K562 (cell line): Measurements from ENCODE around the gene CARM1. TPM values are rescaled to one million over a fixed set of nuclear protein-coding genes. Genes with fewer than 3 reads are reported as not detected.

Experiments
- ATAC-seq: fragments of 200-7000 bp; cut with Tn5 transposase; 3 replicates; pipeline ENCODE4 v1.9.1; 2020; ENCODE audit warnings: moderate library complexity
- BruUV-seq: library from RNA; stranded (reverse); fragments of 400-500 nt; replicated peaks from 2 replicates; lab custom pipeline; 2021; lab: Mats Ljungman, UMichigan
- CTCF ChIA-PET: fragments of 300-600 bp; formaldehyde crosslinking; extraction: SDS; loops from one replicate; lab custom pipeline; 2021; ENCODE audit warnings: low intra/inter-chr PET ratio; lab: Yijun Ruan, JAX
- POLR2A ChIA-PET: fragments of 300-600, 350-650 bp; sonication (Branson Sonifier 250); formaldehyde crosslinking; extraction: SDS; loops from one replicate; lab custom pipeline; 2021; ENCODE audit warnings: antibody characterized with exemption, inconsistent platforms; lab: Yijun Ruan, JAX
- DNase-seq, 4 experiments: peaks; one replicate each; pipeline versions ENCODE4 v3.0.0 to v3.0.0-alpha.2; 2011 to 2018; ENCODE audit warnings: low spot score in 3 of 4, mixed read lengths in 3 of 4; ENCODE audit errors: extremely low read depth in 1 of 4
- FAIRE-seq: peaks from 2 replicates; lab custom pipeline; 2011; peaks lifted over from hg19 to GRCh38; lab: Jason Lieb, UNC
- H2AFZ ChIP-seq: 2 replicates; pipeline ENCODE4 v1.6.0; 2011; ENCODE audit warnings: low read depth, low read length, control low read depth, inconsistent platforms
- H3K27ac ChIP-seq: fragments of 200-600 bp; 3 replicates; pipeline ENCODE4 v1.8.0; 2011; ENCODE audit warnings: low read depth, mild to moderate bottlenecking, control low read depth, inconsistent platforms, low read length, moderate library complexity, mixed read lengths; ENCODE audit errors: extremely low read depth
- H3K27me3 ChIP-seq, 2 experiments: fragments of 300-600 bp in 1 of 2; 2 replicates in 1 of 2; 3 replicates in 1 of 2; pipeline versions ENCODE4 v1.6.0 to v1.8.0; 2011; ENCODE audit warnings: inconsistent platforms in 2 of 2, low read length in 2 of 2, mild to moderate bottlenecking in 1 of 2, mixed read lengths in 1 of 2, moderate library complexity in 1 of 2; ENCODE audit not compliant: control insufficient read depth in 2 of 2, insufficient read depth in 2 of 2
- H3K36me3 ChIP-seq: fragments of 300-600 bp; 3 replicates; pipeline ENCODE4 v1.8.0; 2011; ENCODE audit warnings: mild to moderate bottlenecking, low read length, inconsistent platforms; ENCODE audit not compliant: control insufficient read depth, insufficient read depth
- H3K4me1 ChIP-seq, 2 experiments: fragments of 200-600 bp in 1 of 2; replicated peaks in 1 of 2; 2 replicates in 1 of 2; 3 replicates in 1 of 2; pipeline versions ENCODE4 v1.5.1 to v1.8.0; 2011; ENCODE audit warnings: inconsistent platforms in 2 of 2, low read length in 2 of 2, mild to moderate bottlenecking in 1 of 2, mixed read lengths in 1 of 2, moderate library complexity in 1 of 2; ENCODE audit not compliant: control insufficient read depth in 2 of 2, insufficient read depth in 2 of 2
- H3K4me2 ChIP-seq: 2 replicates; pipeline ENCODE4 v1.6.1; 2011; ENCODE audit warnings: low read length, control low read depth, inconsistent platforms, mixed read lengths; ENCODE audit not compliant: insufficient read depth
- H3K4me3 ChIP-seq: fragments of 200-600 bp; sonication (generic), shearing (Covaris generic); 2 replicates; pipeline ENCODE4 v1.5.1; 2016; ENCODE audit warnings: control low read depth, inconsistent platforms
- H3K79me2 ChIP-seq: fragments of 200-600 bp; 3 replicates; pipeline ENCODE4 v1.8.0; 2011; ENCODE audit warnings: low read length, inconsistent platforms; ENCODE audit not compliant: control insufficient read depth, insufficient read depth
- H3K9ac ChIP-seq, 2 experiments: 2 replicates each; pipeline versions ENCODE4 v1.6.0 to v1.6.1; 2011; ENCODE audit warnings: low read depth in 2 of 2, low read length in 2 of 2, control low read depth in 1 of 2, inconsistent platforms in 1 of 2, mild to moderate bottlenecking in 1 of 2, mixed read lengths in 1 of 2; ENCODE audit not compliant: insufficient read depth in 1 of 2
- H3K9me1 ChIP-seq: one replicate; pipeline ENCODE4 v1.6.0; 2011; ENCODE audit warnings: inconsistent platforms, mild to moderate bottlenecking, low read length, moderate library complexity; ENCODE audit not compliant: control insufficient read depth, insufficient read depth
- H3K9me3 ChIP-seq: replicated peaks from 2 replicates; pipeline ENCODE4 v1.5.1; 2011; ENCODE audit warnings: low read depth, low read length, inconsistent platforms; ENCODE audit not compliant: control insufficient read depth, insufficient read depth
- H4K20me1 ChIP-seq: replicated peaks from 2 replicates; pipeline ENCODE4 v1.6.1; 2011; ENCODE audit warnings: low read length, inconsistent platforms, mixed read lengths; ENCODE audit not compliant: control insufficient read depth, insufficient read depth
- CREM ChIP-seq: IDR thresholded peaks from 2 replicates; pipeline ENCODE4 v1.6.1; 2014; ENCODE audit warnings: antibody characterized with exemption, low read depth
- ETV5 ChIP-seq: sonication (generic); formaldehyde crosslinking; IDR thresholded peaks from 2 replicates; pipeline ENCODE4 v1.4.0; 2020; ENCODE audit warnings: low read depth, mild to moderate bottlenecking, missing genetic modification reagents
- FOXJ3 ChIP-seq: sonication (generic); formaldehyde crosslinking; IDR thresholded peaks from 2 replicates; pipeline ENCODE4 v1.4.0; 2020; ENCODE audit warnings: mild to moderate bottlenecking, missing genetic modification reagents
- GTF2F1 ChIP-seq: IDR thresholded peaks from 2 replicates; pipeline ENCODE4 v1.6.1; 2011; ENCODE audit warnings: low read depth, low read length, improper control_type of control experiment
- HDAC3 ChIP-seq: fragments of 450-650 bp; IDR thresholded peaks from 2 replicates; pipeline ENCODE4 v1.6.1; 2018; ENCODE audit warnings: borderline replicate concordance, mild to moderate bottlenecking, moderate library complexity; ENCODE audit not compliant: partially characterized antibody
- JUN ChIP-seq, 2 experiments: sonication (generic) in 1 of 2; formaldehyde crosslinking in 1 of 2; IDR thresholded peaks; 2 replicates each; pipeline versions ENCODE4 v1.6.1 to v1.8.0; 2012 to 2022; ENCODE audit warnings: borderline replicate concordance in 2 of 2, mild to moderate bottlenecking in 2 of 2, improper control_type of control experiment in 1 of 2, low read depth in 1 of 2, low read length in 1 of 2, missing genetic modification reagents in 1 of 2
- MTA1 ChIP-seq: fragments of 450-650 bp; IDR thresholded peaks from 2 replicates; pipeline ENCODE4 v1.6.1; 2017; ENCODE audit warnings: borderline replicate concordance
- PHF20 ChIP-seq: fragments of 450-650 bp; IDR thresholded peaks from 2 replicates; pipeline ENCODE4 v1.6.1; 2018; ENCODE audit not compliant: partially characterized antibody
- SMC3 ChIP-seq: conservative IDR thresholded peaks from 2 replicates; pipeline ENCODE4 v1.6.1; 2011; ENCODE audit warnings: low read depth, low read length, improper control_type of control experiment; ENCODE audit not compliant: insufficient read depth
- YBX1 ChIP-seq: fragments of 450-650 bp; IDR thresholded peaks from 2 replicates; pipeline ENCODE4 v1.7.1; 2016; ENCODE audit warnings: mild to moderate bottlenecking
- ZNF253 ChIP-seq: fragments of 250-450 bp; sonication (Bioruptor Pico); conservative IDR thresholded peaks from 2 replicates; pipeline ENCODE4 v1.6.1; 2021; ENCODE audit warnings: mild to moderate bottlenecking
- ZNF699 ChIP-seq: fragments of 250-450 bp; sonication (Bioruptor Pico); IDR thresholded peaks from 2 replicates; pipeline ENCODE4 v1.8.0; 2021; ENCODE audit warnings: mild to moderate bottlenecking, moderate library complexity; ENCODE audit not compliant: insufficient replicate concordance
- WGBS: fragments of 100-300 bp; shearing (Covaris generic); methylation state at CpG from one replicate; pipeline ENCODE4 v1.1.6; 2016; ENCODE audit warnings: low coverage, mixed read lengths; ENCODE audit not compliant: insufficient coverage; ENCODE audit errors: missing lambda C conversion rate; 5-methylcytosine and 5-hydroxymethylcytosine counted together
- in situ Hi-C: fragments of 300-500 bp; cut with MboI; formaldehyde crosslinking; loops from 4 replicates; pipeline ENCODE4 v1.15.0; 2018; ENCODE audit warnings: inconsistent platforms, mixed read lengths
- intact Hi-C: fragments of 100-400 bp; cut with micrococcal nuclease; formaldehyde crosslinking; loops from 2 replicates; pipeline ENCODE4 v1.14.2; 2022
- polyA plus RNA-seq, 8 experiments: library from polyadenylated mRNA; depleted of rRNA in 4 of 8; stranded (reverse) in 5 of 8; unstranded in 3 of 8; fragments of >200 nt; fragmentation: Nextera tagmentation in 2 of 8; fragmentation: Illumina TruSeq in 1 of 8; extraction: Ambion mirVana in 2 of 8; extraction: Trizol in 1 of 8; gene quantifications; 2 replicates each; pipeline versions ENCODE4 v1.2.1 to v1.2.3, GENCODE V29; 2011 to 2014; ENCODE audit warnings: inconsistent platforms in 1 of 8, missing spikeins in 1 of 8
- total RNA-seq, 7 experiments: library from RNA; depleted of rRNA in 6 of 7; stranded (reverse); fragments of >200 nt in 6 of 7; fragmentation: Illumina TruSeq in 2 of 7; extraction: Trizol in 2 of 7; gene quantifications; 2 replicates each; pipeline versions ENCODE4 v1.2.1 to v1.2.3, GENCODE V29; 2011 to 2021; ENCODE audit warnings: low replicate concordance in 1 of 7
- TF ChIP-seq, protein P1 (sequence below): fragments of 450-650 bp; IDR thresholded peaks from 2 replicates; pipeline ENCODE4 v1.6.1; 2016
- TF ChIP-seq, protein P2 (sequence below): sonication (generic); formaldehyde crosslinking; IDR thresholded peaks from 2 replicates; pipeline ENCODE4 v1.8.0; 2022; ENCODE audit warnings: mild to moderate bottlenecking, missing genetic modification reagents, borderline replicate concordance
- TF ChIP-seq, protein P3 (sequence below), 2 experiments: fragments of 450-650 bp; conservative IDR thresholded peaks; 2 replicates each; pipeline ENCODE4 v1.6.1; 2017; ENCODE audit warnings: mild to moderate bottlenecking in 2 of 2, moderate library complexity in 2 of 2

CARM1 gene
- total and polyA plus RNA-seq, 9 of the 15 experiments (the other 6 are each of a cell fraction or from before 2014, with no cell fraction given) = 0.36 to 86.0 (median 29.7) TPM

DNA sequence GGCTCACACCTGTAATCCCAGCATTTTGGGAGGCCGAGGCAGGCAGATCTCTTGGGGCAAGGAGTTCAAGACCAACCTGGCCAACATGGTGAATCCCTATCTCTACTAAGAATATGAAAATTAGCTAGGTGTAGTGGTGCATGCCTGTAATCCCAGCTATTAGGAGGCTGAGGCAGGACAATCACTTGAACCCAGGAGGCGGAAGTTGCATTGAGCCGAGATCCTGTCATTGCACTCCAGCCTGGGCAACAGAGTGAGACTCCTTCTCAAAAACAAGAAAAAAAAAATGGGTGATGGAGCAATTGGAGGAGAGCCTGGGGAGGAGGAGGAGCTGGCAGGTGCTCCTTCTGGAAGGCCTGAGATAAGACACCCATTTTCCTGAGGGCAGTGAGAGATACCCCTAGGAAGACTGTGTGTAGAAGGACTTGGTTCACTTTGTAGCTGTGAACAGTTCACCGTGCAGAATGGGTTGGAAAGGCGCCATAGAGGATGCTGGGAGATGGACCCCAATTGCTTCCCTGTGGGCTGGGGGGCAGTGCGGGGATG lies 8.7 kb upstream of the CARM1 start (continued):
- TF ChIP-seq, protein P1, sequence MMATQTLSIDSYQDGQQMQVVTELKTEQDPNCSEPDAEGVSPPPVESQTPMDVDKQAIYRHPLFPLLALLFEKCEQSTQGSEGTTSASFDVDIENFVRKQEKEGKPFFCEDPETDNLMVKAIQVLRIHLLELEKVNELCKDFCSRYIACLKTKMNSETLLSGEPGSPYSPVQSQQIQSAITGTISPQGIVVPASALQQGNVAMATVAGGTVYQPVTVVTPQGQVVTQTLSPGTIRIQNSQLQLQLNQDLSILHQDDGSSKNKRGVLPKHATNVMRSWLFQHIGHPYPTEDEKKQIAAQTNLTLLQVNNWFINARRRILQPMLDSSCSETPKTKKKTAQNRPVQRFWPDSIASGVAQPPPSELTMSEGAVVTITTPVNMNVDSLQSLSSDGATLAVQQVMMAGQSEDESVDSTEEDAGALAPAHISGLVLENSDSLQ = no peak
- TF ChIP-seq, protein P2, sequence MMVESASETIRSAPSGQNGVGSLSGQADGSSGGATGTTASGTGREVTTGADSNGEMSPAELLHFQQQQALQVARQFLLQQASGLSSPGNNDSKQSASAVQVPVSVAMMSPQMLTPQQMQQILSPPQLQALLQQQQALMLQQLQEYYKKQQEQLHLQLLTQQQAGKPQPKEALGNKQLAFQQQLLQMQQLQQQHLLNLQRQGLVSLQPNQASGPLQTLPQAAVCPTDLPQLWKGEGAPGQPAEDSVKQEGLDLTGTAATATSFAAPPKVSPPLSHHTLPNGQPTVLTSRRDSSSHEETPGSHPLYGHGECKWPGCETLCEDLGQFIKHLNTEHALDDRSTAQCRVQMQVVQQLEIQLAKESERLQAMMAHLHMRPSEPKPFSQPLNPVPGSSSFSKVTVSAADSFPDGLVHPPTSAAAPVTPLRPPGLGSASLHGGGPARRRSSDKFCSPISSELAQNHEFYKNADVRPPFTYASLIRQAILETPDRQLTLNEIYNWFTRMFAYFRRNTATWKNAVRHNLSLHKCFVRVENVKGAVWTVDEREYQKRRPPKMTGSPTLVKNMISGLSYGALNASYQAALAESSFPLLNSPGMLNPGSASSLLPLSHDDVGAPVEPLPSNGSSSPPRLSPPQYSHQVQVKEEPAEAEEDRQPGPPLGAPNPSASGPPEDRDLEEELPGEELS (CRISPR knock-in tag) = no peak
- no peak for TF ChIP-seq ZNF253 (CRISPR knock-in tag)
- TF ChIP-seq MTA1 = no peak
- TF ChIP-seq PHF20 = peak; percentile 15
- no peak for TF ChIP-seq FOXJ3 (CRISPR knock-in tag)

DNA sequence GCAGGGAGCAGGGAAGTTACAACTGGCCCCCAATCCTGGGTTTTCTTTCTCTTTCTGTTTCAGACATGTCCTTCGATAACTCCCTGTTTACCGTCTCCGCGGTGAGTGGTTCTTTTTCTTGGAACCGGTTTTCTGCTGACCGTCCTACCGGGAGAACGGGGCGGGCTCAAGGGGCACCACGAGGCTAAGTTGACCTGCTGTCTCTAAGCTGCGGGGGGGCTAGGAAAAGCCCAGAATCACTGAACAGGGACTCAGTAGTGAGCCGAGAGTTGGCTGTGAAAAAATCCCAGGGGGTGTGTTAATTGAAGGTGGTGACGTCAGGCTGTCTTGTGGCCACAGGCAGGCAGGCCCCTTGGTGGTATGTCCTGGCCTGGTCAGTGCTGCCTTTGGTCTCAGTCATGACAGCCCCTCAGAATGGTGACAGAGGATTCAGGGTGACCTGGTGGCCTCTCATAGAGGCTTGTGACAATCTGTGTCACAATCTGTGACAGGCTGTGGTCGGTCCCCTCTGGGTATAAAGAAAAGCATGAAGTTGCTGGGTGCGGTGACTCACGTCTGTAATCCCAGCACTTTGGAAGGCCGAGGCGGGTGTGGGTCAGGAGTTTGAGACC lies 8.1 kb upstream of the CARM1 start:
- peak overlapping the region; percentile 74 for H3K4me2 ChIP-seq
- peak overlapping the region; percentile 63 for H2AFZ ChIP-seq
- H4K20me1 ChIP-seq = no peaks in the 10 kb centered on the region
- H3K79me2 ChIP-seq = no peaks in the 10 kb centered on the region
- H3K9me3 ChIP-seq = no peaks in the 10 kb centered on the region
- H3K9me1 ChIP-seq = no peaks in the 10 kb centered on the region
- in situ Hi-C loops (no loop called here), intact Hi-C loops (no loop called here)
- ATAC-seq = peak; percentile 67
- no peaks in the 10 kb centered on the region for H3K36me3 ChIP-seq
- peak overlapping the region; percentile 14 to 79; a peak in 3 of 4 replicates for H3K9ac ChIP-seq
- no TSS peak for BruUV-seq
- no peak overlapping the region for H3K4me3 ChIP-seq
- H3K4me1 ChIP-seq = peaks cover 24 to 31% of the 10 kb centered on the region in 2 experiments; a peak in 4 of 5 replicates
- POLR2A ChIA-PET = interaction anchor here (0.6 to 3.8 kb wide), 4 partner anchors 20 to 128 kb away, joined by 3 to 20 read pairs (median 4); partner anchors contain the start of gene TMED1
- CTCF ChIA-PET = interaction anchor here (0.7 kb wide), 1 partner anchor 10 kb away, joined by 3 read pairs; no protein-coding TSS in a partner anchor
- peak overlapping the region; percentile 46; the same call in 1 of the 3 replicates for H3K27ac ChIP-seq
- peak; percentile 19 to 68 (median 50) for DNase-seq
- H3K27me3 ChIP-seq = no peaks in the 10 kb centered on the region
- WGBS = 4% methylated on average over 14 of the region's 18 CpGs
- peak; percentile 48 for FAIRE-seq
- TF ChIP-seq CREM (peak; percentile 78), ZNF699 (no peak), SMC3 (no peak), HDAC3 (no peak), GTF2F1 (no peak), YBX1 (no peak), JUN (IDR thresholded peaks at IDR 0.05; ENCODE audit: borderline replicate concordance, low read depth, low read length) (peak; percentile 58), JUN (CRISPR knock-in tag; IDR thresholded peaks at IDR 0.05; ENCODE audit: borderline replicate concordance) (no peak), ETV5 (CRISPR knock-in tag) (no peak)
- TF ChIP-seq, protein P3, sequence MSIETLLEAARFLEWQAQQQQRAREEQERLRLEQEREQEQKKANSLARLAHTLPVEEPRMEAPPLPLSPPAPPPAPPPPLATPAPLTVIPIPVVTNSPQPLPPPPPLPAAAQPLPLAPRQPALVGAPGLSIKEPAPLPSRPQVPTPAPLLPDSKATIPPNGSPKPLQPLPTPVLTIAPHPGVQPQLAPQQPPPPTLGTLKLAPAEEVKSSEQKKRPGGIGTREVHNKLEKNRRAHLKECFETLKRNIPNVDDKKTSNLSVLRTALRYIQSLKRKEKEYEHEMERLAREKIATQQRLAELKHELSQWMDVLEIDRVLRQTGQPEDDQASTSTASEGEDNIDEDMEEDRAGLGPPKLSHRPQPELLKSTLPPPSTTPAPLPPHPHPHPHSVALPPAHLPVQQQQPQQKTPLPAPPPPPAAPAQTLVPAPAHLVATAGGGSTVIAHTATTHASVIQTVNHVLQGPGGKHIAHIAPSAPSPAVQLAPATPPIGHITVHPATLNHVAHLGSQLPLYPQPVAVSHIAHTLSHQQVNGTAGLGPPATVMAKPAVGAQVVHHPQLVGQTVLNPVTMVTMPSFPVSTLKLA (conservative IDR thresholded peaks at IDR 0.05) = peak in 1 of 2 experiments; percentile 81; a peak in 3 of 4 replicates
